Head of caudate nucleus (tissue), 42 donors: Measurements from ENCODE around the gene QRICH1.

ENCODE experiments used
- DNase-seq, 42 donors: peaks; one replicate each; pipeline versions ENCODE4 v3.0.0 to v3.0.0-alpha.2; 2020 to 2021; ENCODE audit warnings: mixed read lengths in 7 of 42
- intact Hi-C: fragments of 100-400 bp; cut with DNase I; formaldehyde crosslinking; loops from one replicate; pipeline ENCODE4 v1.15.0; 2022

Gene QRICH1

DNA sequence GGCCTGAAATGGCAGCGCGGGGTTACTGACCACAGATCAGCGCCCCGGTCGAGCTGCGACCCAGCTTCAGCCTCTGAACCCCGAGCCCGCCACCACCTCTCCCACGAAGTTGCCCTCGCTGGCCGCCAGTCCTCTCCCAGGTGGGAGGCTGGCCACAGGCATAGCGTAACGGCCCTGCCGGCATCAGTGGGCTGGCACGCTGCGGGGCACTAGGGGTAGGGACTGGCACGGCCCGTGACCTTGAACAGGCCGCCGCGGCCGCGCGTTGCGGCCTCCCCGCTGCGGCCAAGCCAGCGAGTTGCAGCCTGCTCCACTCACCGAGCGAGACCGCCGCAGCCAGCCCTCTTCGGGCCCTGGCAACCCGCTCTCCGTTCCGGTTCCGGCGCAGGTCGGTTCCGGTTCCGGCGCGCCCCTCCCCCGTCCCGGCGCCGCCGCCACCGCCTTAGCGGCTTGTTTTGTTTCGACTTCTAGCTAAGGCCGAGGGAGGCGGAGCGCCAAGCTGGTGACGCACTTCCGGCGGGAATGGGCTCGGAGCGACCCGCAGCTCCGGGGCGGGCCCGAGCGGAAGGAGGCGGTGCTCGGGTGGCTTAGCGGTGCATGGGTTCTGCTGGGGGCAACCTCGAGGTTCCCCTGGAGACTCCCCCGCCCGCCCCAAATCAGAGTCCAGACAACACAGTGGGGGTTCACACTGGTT is 26.7 kb upstream of the QRICH1 start, which contains the start of gene USP19:
USP19 (minus strand) TSS at position 386 of the 694 bp plus-strand sequence. CDS start 1,678 bp downstream, outside the sequence.
- intact Hi-C loops = no loop called here
- DNase-seq = peak; percentile 89 to 98 (median 96)

DNA sequence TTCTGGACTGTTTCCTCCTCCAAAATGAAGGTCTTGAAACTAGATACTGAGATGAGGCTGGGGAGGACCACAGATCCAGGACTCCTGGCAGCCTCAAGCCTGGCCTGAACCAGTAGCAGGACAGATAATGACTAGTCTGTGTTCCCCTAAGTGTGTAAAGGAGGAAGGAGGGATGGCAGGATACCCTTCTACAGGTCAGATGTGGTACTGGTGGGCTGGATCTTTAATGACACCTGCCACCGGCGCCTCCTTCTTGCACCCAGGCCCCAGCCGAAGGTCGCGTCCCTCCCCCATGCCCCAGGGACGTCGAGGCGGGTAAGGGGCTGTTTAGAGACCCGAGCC is 26.2 kb upstream of the QRICH1 start:
- intact Hi-C loops = no loop called here
- no peak for DNase-seq

DNA sequence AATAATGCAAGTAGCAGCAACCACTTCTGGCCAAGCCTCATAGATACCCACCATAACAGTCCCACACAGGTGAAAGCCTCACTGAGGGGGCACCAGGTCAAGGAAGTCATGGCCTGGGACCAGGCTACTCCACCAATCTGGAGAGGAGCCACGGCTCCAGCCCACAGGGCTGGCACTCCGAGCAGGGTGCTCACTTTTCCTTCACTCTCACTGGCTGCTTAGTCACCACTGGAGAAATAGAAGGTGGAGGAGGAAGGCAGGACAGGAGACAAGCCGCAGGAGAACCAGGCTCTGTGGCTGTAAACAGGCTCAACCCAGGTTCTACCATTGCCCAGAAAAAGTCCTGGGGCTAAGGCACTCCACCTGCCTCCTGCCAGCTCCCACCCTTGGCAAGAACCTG is 25.6 kb upstream of the QRICH1 start:
- no peak for DNase-seq
- intact Hi-C loops = no loop called here

DNA sequence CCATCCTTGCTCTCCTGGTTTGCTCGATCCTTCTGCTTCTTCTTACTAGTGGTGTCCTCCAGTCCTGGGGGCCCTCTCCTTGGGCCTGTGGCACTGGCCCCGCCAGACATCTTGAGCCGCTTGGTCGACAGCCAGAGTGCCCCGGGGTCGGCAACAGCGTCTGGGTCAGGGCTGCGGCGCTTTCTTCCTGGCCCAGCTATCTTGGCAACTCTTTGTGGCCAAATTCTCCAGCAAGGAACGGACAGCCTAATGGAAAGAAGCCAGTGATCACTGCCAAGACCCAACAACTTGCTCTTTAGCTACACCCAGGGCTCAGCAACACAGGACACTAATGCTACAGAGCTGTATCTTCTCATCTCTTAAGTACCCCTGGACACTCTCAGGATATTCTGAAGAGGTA is 25.2 kb upstream of the QRICH1 start:
- peak in 3 of 42 donors; percentile 14 to 26 (median 24) for DNase-seq
- intact Hi-C loops = no loop called here

DNA sequence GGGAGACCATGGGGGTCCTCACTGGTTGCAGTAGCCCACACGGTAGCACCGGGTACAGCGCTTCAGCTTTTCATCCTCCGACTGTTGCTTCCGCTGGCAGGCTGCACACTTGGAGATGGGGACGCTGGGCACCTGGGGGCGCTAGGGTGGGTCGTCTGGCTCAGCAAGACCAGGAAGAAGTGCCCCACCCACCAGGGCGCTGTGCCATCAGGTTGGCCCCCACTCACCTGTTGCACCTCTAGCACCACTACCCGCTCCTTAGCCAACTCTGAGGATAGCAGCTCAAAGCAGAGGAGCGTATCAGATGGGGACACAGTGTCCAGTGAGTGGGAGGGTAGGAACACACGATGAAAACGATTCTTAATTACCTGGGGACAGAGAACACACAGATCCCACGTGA is 18.4 kb upstream of the QRICH1 start:
- intact Hi-C loops = no loop called here
- no peak for DNase-seq

DNA sequence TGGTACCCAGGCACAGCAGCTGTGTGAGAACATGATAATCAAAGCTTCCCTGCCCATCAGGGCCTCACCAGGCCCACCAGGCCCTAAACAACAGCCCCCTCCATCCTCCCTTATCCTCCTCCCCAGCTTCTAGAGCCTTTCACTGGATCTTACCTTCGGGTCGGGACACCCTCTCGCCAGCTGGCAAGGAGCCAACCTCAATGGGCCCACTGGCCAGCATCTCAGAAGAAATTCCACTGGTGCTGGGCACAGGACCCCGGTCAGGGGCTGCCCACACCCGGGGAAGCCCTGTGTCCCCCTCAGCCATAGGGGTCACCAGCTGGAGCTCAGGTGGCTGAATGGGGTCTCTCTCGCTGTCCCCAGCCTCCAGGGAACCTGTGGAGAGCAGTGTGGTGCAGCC is 17.5 kb upstream of the QRICH1 start:
- DNase-seq = no peak

DNA sequence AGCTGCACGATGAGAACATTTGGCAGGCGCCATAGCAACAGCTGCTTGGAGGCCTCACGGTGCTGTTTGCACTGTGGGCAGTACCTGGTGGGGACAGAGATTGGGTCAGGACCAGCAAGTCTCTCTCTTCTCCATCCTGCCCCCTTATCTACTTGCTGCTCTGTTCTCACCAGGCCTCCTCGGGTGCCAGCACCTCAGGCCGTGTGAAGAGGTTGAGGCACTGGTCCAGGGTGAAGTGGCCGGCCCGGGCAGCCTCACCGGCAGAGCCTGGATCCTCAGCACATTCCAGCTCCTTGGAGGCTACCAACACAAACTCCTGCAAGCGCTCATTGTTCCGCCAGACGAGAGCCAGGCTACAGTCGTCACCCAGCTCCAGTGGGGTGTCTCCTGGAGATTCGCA is 16.9 kb upstream of the QRICH1 start:
- intact Hi-C loops = no loop called here
- no peak for DNase-seq

More for the DNA sequence above, 17.5 kb upstream of the QRICH1 start:
- intact Hi-C loops = no loop called here

DNA sequence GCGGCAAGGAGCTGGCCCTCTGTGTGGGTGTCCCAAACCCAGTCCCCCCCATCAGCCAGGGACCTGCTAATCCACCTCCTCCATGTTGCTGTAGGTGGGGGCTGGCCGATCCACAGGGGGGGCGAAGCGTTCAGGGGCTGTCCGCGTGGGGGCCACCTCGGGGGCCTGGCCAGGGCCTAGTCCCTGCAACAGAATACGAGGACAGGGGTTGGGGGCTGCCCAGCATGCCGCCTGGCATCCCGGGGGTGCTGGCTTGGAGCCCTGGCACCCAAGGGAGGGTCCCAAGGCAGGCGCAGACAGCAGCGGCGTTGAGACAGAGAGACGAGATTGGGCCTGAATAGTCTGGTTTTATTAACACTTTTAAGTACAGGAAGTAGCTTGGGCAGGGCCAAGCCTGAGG is 14.5 kb upstream of the QRICH1 start:
- intact Hi-C loops = loop anchor here (10.0 kb wide), 1 partner anchor 246 kb away; the partner anchor contains the start of gene GPX1

DNA sequence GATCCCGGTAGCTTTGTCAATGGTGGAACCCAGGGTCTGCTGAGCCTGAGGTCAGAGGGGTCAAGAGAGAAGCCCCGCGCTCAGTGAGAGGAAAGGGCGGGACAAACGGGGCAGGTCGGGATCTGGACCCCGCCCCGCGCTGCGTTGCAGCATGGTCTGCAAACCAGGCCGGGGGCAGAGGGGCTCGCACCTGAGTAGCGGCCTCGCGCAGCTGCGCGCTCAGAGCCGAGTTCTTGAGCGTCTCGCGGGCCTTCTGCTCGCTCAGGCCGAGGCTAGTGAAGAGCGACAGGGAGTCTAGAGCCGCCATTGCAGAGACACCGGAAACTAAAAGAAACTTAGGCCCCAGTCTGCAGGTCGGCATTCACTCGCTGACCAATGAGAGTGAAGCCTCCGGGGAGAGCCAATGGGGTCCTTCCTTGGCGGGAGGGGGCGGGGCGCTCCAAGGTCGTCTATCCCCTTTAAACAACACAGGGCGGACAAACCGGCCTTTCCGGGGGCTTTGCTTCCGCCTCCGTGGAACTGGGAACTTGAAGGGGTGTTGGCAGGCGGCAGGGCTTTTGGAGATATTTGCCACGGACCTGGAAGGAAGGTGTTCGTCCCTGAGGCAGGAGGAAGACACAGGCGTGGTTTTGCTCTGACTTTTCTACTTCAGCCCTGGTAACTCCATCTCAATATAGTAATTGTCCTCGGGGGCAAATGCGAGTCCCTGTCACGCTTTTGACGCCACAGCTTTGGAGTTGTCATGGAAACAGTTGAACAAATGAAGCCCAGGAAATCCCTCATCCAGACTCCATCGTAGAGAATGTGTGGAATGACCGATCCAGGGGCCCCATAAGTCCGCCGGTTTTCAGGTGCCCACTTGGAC is 10.8 kb upstream of the QRICH1 start, which contains the start of gene QARS1:
QARS1 (minus strand) TSS at position 331 of the 865 bp plus-strand sequence; CDS start at position 307, 24 bp downstream.
- DNase-seq = peak; percentile 90 to 97 (median 95)
- intact Hi-C loops = loop anchor here (10.0 kb wide), 1 partner anchor 250 kb away; the partner anchor contains the start of gene GPX1

More for the DNA sequence above, 14.5 kb upstream of the QRICH1 start:
- no peak for DNase-seq

DNA sequence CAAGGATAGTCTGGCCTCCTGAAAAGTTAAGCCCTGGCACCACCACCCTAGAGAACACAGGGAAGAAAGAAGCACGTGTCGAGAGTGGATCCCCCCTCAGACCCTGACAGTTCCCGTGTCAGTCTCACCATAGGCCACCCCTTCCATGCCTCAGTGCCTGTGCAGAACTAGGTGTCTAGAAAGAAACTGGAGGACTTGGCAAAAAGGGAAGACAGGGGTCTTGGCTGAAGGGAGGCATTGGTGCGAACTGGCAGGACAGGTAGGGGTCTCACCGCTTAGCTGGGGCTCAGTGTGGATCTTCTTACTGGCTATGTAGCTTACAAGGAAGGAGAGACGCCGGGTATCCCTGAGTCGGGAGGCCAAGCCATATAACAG is 10.2 kb upstream of the QRICH1 start:
- intact Hi-C loops = loop anchor here (10.0 kb wide), 1 partner anchor 251 kb away; the partner anchor contains the start of gene GPX1
- DNase-seq = no peak

DNA sequence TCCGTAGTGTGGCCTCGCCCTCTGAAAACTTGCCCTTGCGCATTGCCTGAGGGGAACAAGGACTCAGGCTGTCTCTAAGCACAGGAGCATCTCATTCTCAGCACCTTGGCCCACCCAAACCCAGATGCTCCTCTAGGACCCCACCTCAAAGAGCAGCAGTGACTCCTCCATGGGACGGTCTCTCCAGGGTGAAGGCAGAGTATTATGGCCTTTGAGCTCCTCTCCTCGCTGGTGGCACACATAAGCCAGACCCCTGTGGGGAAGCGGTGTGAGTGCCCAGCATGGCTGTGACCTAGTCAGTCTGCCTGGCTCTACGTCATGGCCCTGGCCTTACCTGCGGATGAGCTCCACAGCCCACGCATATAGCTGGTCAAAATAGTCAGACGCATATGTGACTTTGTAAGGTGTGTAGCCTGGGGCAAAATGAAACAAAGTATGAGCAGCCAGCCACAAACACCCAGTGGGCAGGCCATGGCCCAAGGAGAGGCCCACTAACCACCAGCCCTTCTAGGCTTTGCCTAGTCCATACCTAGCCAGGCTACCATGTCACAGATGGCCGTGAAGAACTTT is 6.3 kb upstream of the QRICH1 start:
- intact Hi-C loops = loop anchor here (10.0 kb wide), 1 partner anchor 255 kb away; the partner anchor contains the start of gene GPX1
- DNase-seq = no peak

DNA sequence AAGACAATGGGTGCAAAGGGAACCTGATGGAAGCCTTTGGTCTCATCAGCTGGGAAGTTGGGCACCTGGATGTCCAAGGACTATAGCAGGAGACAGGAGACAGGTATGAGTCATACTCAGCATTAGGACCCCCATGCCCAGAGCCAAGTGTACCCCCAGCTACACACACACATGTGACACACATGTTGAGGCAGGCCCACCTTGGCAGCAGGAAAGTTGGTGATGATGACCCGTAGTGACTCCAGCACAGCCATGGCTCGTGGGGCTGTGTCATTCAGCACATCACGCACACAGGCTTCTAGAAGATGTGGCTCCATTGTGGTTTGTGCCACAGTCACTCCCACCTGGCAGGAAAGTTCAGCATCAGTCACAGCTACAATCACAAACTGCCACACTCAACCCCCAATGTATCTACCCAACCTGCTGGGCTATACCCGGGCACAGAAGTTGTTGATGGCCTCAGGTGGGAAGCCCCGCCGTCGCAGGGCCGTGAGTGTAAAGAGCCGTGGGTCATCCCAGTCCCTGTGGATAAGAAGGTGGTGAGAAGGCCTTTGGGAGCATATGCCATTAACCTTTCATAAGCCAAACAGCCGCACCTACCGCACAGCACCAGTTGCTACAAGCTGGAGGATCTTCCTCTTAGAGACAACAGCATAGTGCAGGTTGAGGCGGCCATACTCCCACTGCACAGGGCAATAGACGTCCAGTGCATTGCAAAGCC is 5.2 kb upstream of the QRICH1 start:
- no peak for DNase-seq
- intact Hi-C loops = loop anchor here (10.0 kb wide), 1 partner anchor 74 kb away; the partner anchor contains the start of genes IMPDH2 and NDUFAF3

DNA sequence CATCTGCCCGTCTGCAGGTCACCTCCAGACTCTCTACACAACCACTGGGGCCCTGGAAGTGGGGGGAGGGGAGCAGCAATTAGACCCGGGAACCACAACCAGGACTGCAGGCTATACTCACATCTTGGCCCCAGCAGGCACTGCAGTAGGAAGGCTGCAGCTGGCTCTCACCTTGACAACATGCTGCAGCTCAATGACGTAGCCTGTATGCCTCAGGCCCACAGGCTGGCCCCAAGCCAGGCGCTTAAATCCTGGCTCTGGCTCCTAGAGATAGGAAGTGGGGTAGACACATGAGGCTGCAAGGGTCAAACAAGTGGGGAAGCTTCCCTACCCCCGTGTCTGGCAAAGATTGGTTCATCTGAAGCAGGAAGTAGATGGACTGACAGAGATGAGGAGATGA is 4.6 kb upstream of the QRICH1 start:
- intact Hi-C loops = loop anchor here (10.0 kb wide), 1 partner anchor 74 kb away; the partner anchor contains the start of genes IMPDH2 and NDUFAF3
- no peak for DNase-seq

DNA sequence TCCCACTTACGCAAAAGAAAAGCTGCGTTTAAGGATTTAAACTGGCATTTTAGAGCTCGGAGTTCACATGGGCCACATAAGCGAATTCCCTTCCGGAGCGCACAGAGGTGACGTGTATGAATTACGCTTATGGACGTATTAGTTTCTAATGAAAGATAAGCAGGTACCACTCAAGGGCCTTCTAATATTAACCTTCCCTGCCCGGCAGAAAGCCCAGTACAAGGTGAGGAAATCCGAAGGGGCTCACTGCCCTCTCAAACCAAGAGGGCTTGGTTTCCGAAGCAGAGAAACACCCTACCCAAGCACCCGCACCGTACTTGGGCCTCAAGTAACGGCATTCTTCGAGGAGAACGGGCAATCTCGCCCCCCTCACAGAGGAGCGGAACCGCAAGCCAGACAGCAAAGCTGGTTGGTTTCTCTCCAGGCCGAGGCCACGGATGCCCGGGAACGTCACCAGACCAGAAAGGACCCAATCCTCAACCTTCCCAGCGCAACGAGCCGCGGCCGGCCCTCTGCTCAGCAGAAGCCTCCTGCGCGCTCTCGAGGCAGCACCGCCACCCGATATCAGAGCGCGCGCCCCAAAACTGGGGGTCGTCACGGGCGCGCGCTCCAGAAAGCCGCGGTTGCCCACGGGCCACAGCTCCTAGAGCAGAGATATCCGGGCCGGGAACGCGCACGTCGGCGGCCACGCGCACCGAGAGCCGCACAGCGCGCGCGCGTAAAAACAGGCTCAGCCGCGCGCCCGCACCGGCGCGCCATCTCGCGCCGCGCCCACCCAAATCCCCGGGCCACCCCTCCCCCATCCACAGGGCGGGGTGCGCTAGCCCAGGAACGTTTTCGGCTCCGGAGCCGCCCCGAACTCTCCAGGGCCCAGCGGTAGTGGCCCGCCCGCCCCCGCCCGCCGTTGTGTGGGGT is 676 bp downstream of the QRICH1 start:
- intact Hi-C loops = loop anchor here (10.0 kb wide), 1 partner anchor 68 kb away; the partner anchor contains the start of genes IMPDH2 and NDUFAF3
- peak; percentile 59 to 90 (median 82) for DNase-seq

DNA sequence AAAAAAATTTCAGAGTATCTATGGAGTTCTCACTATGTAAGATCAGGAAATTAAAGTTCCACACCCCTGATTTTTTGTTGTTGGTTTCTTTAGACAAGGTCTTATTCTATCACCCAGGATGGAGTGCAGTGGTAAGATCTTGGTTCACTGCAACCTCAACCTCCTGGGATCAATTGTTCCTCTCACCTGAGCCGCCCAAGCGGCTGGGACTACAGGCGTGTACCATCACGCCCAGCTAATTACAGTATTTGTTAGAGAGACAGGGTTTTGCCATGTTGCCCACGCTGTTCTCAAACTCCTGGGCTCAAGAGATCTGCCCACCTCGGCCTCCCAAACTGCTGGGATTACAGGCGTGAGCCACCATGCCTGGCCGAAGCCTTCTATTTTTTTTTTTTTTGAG is 12.4 kb downstream of the QRICH1 start:
- no peak for DNase-seq
- intact Hi-C loops = no loop called here

DNA sequence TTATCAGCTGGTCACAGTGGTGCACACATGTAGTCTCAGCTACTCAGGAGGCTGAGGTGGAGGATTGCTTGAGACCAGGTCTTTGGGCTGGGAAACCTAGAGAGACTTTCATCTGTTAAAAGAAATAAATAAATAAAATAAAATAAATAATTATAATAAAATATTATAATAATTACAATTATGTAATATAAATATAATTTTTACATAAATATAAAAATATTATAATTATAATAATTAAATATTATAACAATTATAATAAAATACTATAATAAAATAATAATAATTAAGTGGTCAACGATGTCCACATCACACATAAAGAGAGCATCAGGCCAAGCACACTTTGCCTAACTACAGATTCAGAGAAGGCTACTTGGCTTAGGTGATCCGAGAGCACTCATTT is 14.6 kb downstream of the QRICH1 start:
- no peak for DNase-seq
- intact Hi-C loops = no loop called here

DNA sequence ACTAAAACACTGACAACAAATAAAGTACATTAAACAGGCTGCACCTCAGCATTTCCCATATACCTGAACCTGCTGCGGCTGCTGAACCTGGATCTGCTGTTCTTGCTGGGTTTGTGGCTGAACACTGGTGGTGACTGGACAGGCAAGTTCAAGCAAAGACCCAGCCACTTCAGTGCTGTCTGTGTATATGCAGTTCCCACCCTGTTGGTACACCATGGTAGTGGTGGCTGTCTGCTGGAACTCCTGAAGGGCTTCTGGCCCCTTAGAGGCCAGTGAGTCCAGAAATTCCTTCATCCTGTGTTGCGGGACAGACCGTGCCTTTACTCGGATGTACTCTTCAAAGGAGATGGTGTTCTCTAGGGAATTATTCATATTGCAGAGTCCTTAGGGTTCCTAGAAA is 17.2 kb downstream of the QRICH1 start:
- DNase-seq = no peak
- intact Hi-C loops = no loop called here

DNA sequence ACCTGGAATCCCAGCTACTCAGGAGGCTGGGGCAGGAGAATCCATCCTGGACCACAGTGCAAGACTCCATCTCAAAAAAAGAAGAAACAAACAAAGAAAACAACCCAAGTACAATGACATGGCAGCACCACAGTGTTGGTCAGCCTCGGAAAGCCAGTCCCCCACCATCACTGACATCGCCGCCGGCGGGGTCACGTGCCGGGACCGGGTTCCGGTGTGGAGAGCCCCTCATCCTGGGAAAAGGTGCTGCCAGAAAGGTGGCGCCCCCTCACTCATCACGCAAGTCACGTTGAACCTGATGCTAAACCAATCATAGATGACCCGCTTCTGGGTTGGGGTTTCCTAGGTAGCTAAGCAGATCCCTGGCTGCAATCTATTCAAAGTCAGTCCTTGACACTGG is 17.8 kb downstream of the QRICH1 start:
- intact Hi-C loops = no loop called here
- DNase-seq = no peak
